Fibroblast of mammary gland (primary cell): ENCODE measurements around the gene FBP2.

ENCODE experiments used
- DNase-seq: peaks from one replicate; pipeline ENCODE4 v3.0.0-alpha.2; 2010; ENCODE audit warnings: low read depth
- H3K4me3 ChIP-seq: 2 replicates; pipeline ENCODE4 v1.5.1; 2011; ENCODE audit warnings: low read depth, mild to moderate bottlenecking, low read length, moderate library complexity; ENCODE audit not compliant: control insufficient read depth
- CTCF ChIP-seq: conservative IDR thresholded peaks from 2 replicates; pipeline ENCODE4 v1.5.1; 2011; ENCODE audit warnings: low read depth, low read length, inconsistent platforms; ENCODE audit not compliant: control insufficient read depth, insufficient read depth

FBP2 gene

GRCh38 chr9:94533155-94533554 lies 60.5 kb downstream of the FBP2 start:
- H3K4me3 ChIP-seq: no peak overlapping the region
- TF ChIP-seq CTCF: no peak
- no peak for DNase-seq

- no peak overlapping the region for H3K4me3 ChIP-seq
- DNase-seq: no peak
- no peak for TF ChIP-seq CTCF
These were observed 64.7 kb downstream of the FBP2 start for GRCh38 chr9:94528886-94529285.

- no peak for TF ChIP-seq CTCF
- no peak for DNase-seq
- H3K4me3 ChIP-seq: no peak overlapping the region
These were observed 66.7 kb downstream of the FBP2 start for GRCh38 chr9:94526951-94527350.

- DNase-seq: no peak
- no peak for TF ChIP-seq CTCF
- H3K4me3 ChIP-seq: no peak overlapping the region
These were observed 67.4 kb downstream of the FBP2 start for GRCh38 chr9:94526271-94526670.

- TF ChIP-seq CTCF: no peak
- H3K4me3 ChIP-seq: no peak overlapping the region
- no peak for DNase-seq
These were observed 68.1 kb downstream of the FBP2 start for GRCh38 chr9:94525396-94526035.

GRCh38 chr9:94517254-94517653 lies 76.4 kb downstream of the FBP2 start:
- TF ChIP-seq CTCF: no peak

GRCh38 chr9:94514722-94515121 lies 78.9 kb downstream of the FBP2 start:
- TF ChIP-seq CTCF: no peak
- DNase-seq: no peak
- H3K4me3 ChIP-seq: no peak overlapping the region

More at GRCh38 chr9:94517254-94517653, 76.4 kb downstream of the FBP2 start:
- DNase-seq: no peak
- H3K4me3 ChIP-seq: no peak overlapping the region
